ENCODE measurements around the gene SPDYE2.
"Not testable (repeated sequence)": the region's sequence is repeated elsewhere in the genome, so short reads cannot be mapped to it uniquely, and the experiment has no call there.

Gene SPDYE2

GRCh38 chr7:102550808-102551422 is at the start of gene SPDYE2:
SPDYE2 (plus strand) TSS chr7:102551226; CDS start chr7:102553256, 2,030 bp downstream.
- DNase-seq = not testable (repeated sequence)

GRCh38 chr7:102503141-102503540 is 47.9 kb upstream of the SPDYE2 start:
- not testable (repeated sequence) for DNase-seq

GRCh38 chr7:102505298-102506185 is 45.5 kb upstream of the SPDYE2 start:
- DNase-seq = not testable (repeated sequence)

- not testable (repeated sequence) for DNase-seq
Observed at GRCh38 chr7:102507410-102508088, 43.5 kb upstream of the SPDYE2 start.

- not testable (repeated sequence) for DNase-seq
Observed at GRCh38 chr7:102510575-102510974, 40.5 kb upstream of the SPDYE2 start.

- DNase-seq = not testable (repeated sequence)
Observed at GRCh38 chr7:102511860-102512522, 39.0 kb upstream of the SPDYE2 start.

- DNase-seq = peak; percentile 92
Observed at GRCh38 chr7:102512642-102513221, 38.3 kb upstream of the SPDYE2 start.

- not testable (repeated sequence) for DNase-seq
Observed at GRCh38 chr7:102514881-102515721, 35.9 kb upstream of the SPDYE2 start.

GRCh38 chr7:102515889-102516288 is 35.1 kb upstream of the SPDYE2 start:
- not testable (repeated sequence) for DNase-seq

GRCh38 chr7:102516951-102517350 is 34.1 kb upstream of the SPDYE2 start:
- not testable (repeated sequence) for DNase-seq

- peak; percentile 43 for DNase-seq
Observed at GRCh38 chr7:102517550-102518147, 33.4 kb upstream of the SPDYE2 start, which contains the start of gene RASA4B. RASA4B (minus strand) TSS chr7:102517777; CDS start chr7:102517710, 67 bp downstream.

- peak; percentile 78 for DNase-seq
Observed at GRCh38 chr7:102520797-102521196, 30.2 kb upstream of the SPDYE2 start.

- not testable (repeated sequence) for DNase-seq
Observed at GRCh38 chr7:102524803-102525202, 26.2 kb upstream of the SPDYE2 start.

GRCh38 chr7:102527182-102527581 is 23.8 kb upstream of the SPDYE2 start:
- not testable (repeated sequence) for DNase-seq

- not testable (repeated sequence) for DNase-seq
Observed at GRCh38 chr7:102527822-102528793, 22.9 kb upstream of the SPDYE2 start.

GRCh38 chr7:102531583-102531982 is 19.4 kb upstream of the SPDYE2 start:
- not testable (repeated sequence) for DNase-seq

GRCh38 chr7:102532127-102532526 is 18.9 kb upstream of the SPDYE2 start:
- DNase-seq = not testable (repeated sequence)

GRCh38 chr7:102535062-102535615 is 15.9 kb upstream of the SPDYE2 start:
- DNase-seq = peak; percentile 2

- DNase-seq = not testable (repeated sequence)
Observed at GRCh38 chr7:102540604-102541003, 10.4 kb upstream of the SPDYE2 start.
